RWPE2 (cell line): ENCODE measurements around the gene JAK2.

Experiments
- ATAC-seq: fragments of 200-7000 bp; cut with Tn5 transposase; 3 replicates; pipeline ENCODE4 v1.9.1; 2021; ENCODE audit warnings: low read depth
- DNase-seq: peaks from one replicate; pipeline ENCODE4 v3.0.0-alpha.2; 2020; ENCODE audit warnings: low spot score
- H3K27ac ChIP-seq: fragments of 450-650 bp; 2 replicates; pipeline ENCODE4 v1.5.1; 2017; ENCODE audit warnings: mild to moderate bottlenecking; ENCODE audit not compliant: poor library complexity, severe bottlenecking
- H3K27me3 ChIP-seq: fragments of 250-450 bp; sonication (Bioruptor Pico); 2 replicates; pipeline ENCODE4 v1.5.1; 2021; ENCODE audit warnings: mild to moderate bottlenecking, moderate library complexity; ENCODE audit not compliant: insufficient read depth, poor library complexity, severe bottlenecking
- H3K36me3 ChIP-seq: fragments of 250-450 bp; sonication (Bioruptor Pico); 2 replicates; pipeline ENCODE4 v1.5.1; 2020; ENCODE audit warnings: low read depth, mild to moderate bottlenecking, moderate library complexity
- H3K4me1 ChIP-seq: fragments of 250-450 bp; sonication (Bioruptor Pico); 2 replicates; pipeline ENCODE4 v1.5.1; 2021; ENCODE audit warnings: mild to moderate bottlenecking, moderate library complexity; ENCODE audit not compliant: insufficient read depth, poor library complexity, severe bottlenecking
- H3K4me3 ChIP-seq: fragments of 250-450 bp; sonication (Bioruptor Pico); 2 replicates; pipeline ENCODE4 v1.5.1; 2021; ENCODE audit warnings: mild to moderate bottlenecking, moderate library complexity; ENCODE audit not compliant: severe bottlenecking
- H3K9me3 ChIP-seq: fragments of 250-450 bp; sonication (Bioruptor Pico); 2 replicates; pipeline ENCODE4 v1.5.1; 2021; ENCODE audit warnings: mild to moderate bottlenecking, moderate library complexity; ENCODE audit not compliant: severe bottlenecking
- CTCF ChIP-seq: fragments of 450-650 bp; IDR thresholded peaks from one replicate; pipeline ENCODE4 v1.5.1; 2017; ENCODE audit warnings: mild to moderate bottlenecking, moderate library complexity; ENCODE audit not compliant: poor library complexity, severe bottlenecking

JAK2 gene

GRCh38 chr9:4985386-4986266 is 554 bp downstream of the JAK2 start:
- TF ChIP-seq CTCF = peak; percentile 40
- peak overlapping the region; percentile 73 for H3K27ac ChIP-seq
- ATAC-seq = peak; percentile 29; the same call in 1 of the 3 replicates

GRCh38 chr9:4986296-4986695 is 1.2 kb downstream of the JAK2 start:
- peak overlapping the region; percentile 51 for H3K4me3 ChIP-seq
- H3K36me3 ChIP-seq = 0 out of 2 replicates have a peak, but pooled peaks cover 2% of the 10 kb centered on the region
- peak overlapping the region; percentile 73 for H3K27ac ChIP-seq
- DNase-seq = no peak
- no peaks in the 10 kb centered on the region for H3K9me3 ChIP-seq
- TF ChIP-seq CTCF = no peak
- peaks cover 3% of the 10 kb centered on the region for H3K4me1 ChIP-seq
- H3K27me3 ChIP-seq = no peaks in the 10 kb centered on the region
- no peak for ATAC-seq

More at GRCh38 chr9:4985386-4986266, 554 bp downstream of the JAK2 start:
- no peak for DNase-seq
- Histone ChIP-seq H3K27me3 (no peaks in the 10 kb centered on the region), H3K4me1 (peaks cover 3% of the 10 kb centered on the region), H3K9me3 (no peaks in the 10 kb centered on the region), H3K36me3 (no peaks in the 10 kb centered on the region), H3K4me3 (peak overlapping the region; percentile 51)

GRCh38 chr9:4986783-4987182 is 1.7 kb downstream of the JAK2 start:
- 0 out of 2 replicates have a peak, but pooled peaks cover 2% of the 10 kb centered on the region for H3K36me3 ChIP-seq
- no peak for TF ChIP-seq CTCF
- H3K9me3 ChIP-seq = no peaks in the 10 kb centered on the region
- ATAC-seq (no peak), DNase-seq (no peak)
- H3K27me3 ChIP-seq = no peaks in the 10 kb centered on the region
- peak overlapping the region; percentile 73 for H3K27ac ChIP-seq
- H3K4me1 ChIP-seq = peaks cover 3% of the 10 kb centered on the region
- H3K4me3 ChIP-seq = peak overlapping the region; percentile 51

GRCh38 chr9:4987961-4988421 is 2.9 kb downstream of the JAK2 start:
- Histone ChIP-seq H3K27ac (no peak overlapping the region), H3K4me1 (peaks cover 3% of the 10 kb centered on the region), H3K27me3 (no peaks in the 10 kb centered on the region), H3K9me3 (no peaks in the 10 kb centered on the region), H3K4me3 (no peak overlapping the region), H3K36me3 (peaks cover 9% of the 10 kb centered on the region; the same call in 1 of the 2 replicates)
- DNase-seq = no peak
- ATAC-seq = no peak
- TF ChIP-seq CTCF = peak; percentile 80
